IgD-negative memory B cell (primary cell): Measurements from ENCODE around the gene MRC2. TPM values are rescaled to one million over a fixed set of nuclear protein-coding genes. Genes with fewer than 3 reads are reported as not detected.

Experiments used
- H3K27ac Mint-ChIP-seq, 3 donors: one replicate each; pipeline ENCODE4 v1.8.0; 2020 to 2022; ENCODE audit warnings: mild to moderate bottlenecking in 3 of 3, mixed read lengths in 3 of 3, moderate library complexity in 1 of 3
- H3K27me3 Mint-ChIP-seq: one replicate; pipeline ENCODE4 v1.8.0; 2021; ENCODE audit warnings: mixed read lengths
- H3K36me3 Mint-ChIP-seq: one replicate; pipeline ENCODE4 v1.8.0; 2020; ENCODE audit warnings: mild to moderate bottlenecking, mixed read lengths
- H3K4me1 Mint-ChIP-seq, 3 donors: one replicate each; pipeline ENCODE4 v1.8.0; 2020 to 2022; ENCODE audit warnings: mixed read lengths in 3 of 3, mild to moderate bottlenecking in 1 of 3
- H3K4me3 Mint-ChIP-seq, 4 donors: one replicate each; pipeline ENCODE4 v1.8.0; 2020 to 2022; ENCODE audit warnings: mild to moderate bottlenecking in 4 of 4, mixed read lengths in 4 of 4, moderate library complexity in 3 of 4
- H3K9me3 Mint-ChIP-seq, 3 donors: one replicate each; pipeline ENCODE4 v1.8.0; 2020 to 2021; ENCODE audit warnings: mixed read lengths in 3 of 3, mild to moderate bottlenecking in 1 of 3
- polyA plus RNA-seq: library from polyadenylated mRNA; unstranded; fragments of 300-500 nt; fragmentation: Illumina TruSeq; gene quantifications from one replicate; pipeline ENCODE4 v1.2.3, GENCODE V29; 2021

MRC2 gene
- polyA plus RNA-seq, 1 donor from 2014 or later: 0.24 TPM

DNA sequence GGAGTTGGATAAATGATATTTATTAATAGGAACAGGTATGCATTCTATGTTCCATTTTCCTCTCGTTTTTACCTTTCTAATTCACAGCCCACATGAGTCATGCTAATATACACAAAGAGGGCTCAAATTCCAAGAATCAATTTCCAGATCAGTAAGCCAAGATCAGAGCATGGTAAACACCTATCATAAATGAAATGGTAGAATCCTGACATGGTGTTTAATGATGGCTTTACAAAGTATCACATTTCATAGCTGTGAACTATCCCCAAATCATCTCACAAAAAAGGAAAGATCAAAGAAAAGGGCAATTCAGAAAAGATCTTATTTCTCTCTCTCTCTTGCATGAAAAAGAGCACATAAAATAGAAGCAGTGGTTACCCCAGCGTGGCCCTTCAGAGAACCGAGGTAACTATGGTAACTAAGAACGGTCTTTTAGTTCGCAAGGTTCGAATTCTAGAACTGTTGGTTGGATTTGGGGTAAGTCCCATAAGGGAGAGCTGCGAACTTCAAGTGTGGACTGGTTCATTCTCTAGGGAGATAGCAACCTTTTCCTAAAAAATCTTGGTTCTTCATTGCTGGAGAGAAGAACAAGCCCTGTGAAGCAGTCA, 107.7 kb downstream of the MRC2 start:
- Mint-ChIP-seq H3K27me3 (peaks cover 2% of the 10 kb centered on the region), H3K4me3 (no peak overlapping the region), H3K4me1 (no peaks in the 10 kb centered on the region), H3K9me3 (no peaks in the 10 kb centered on the region), H3K27ac (no peak overlapping the region), H3K36me3 (no peaks in the 10 kb centered on the region)

DNA sequence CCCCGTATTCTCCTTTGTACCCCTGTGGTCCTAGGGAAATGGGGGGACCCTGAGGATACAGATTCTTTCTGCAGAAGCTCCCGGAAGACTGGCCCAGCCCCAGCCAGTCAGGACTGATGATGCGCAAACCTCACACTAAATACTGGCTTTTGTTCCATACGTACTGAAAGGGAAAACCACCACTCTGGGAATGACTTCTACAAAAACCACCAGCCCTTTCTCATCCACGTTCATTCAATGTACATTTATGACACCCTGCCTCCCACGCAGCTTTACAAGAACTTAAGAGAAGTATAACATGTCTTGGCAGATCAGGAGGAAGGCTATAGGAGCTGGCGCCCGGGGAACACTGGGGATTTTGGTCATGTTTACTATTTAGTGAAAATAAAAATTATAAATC, 110.0 kb downstream of the MRC2 start:
- no peak overlapping the region for H3K4me3 Mint-ChIP-seq
- H3K4me1 Mint-ChIP-seq: no peaks in the 10 kb centered on the region
- no peaks in the 10 kb centered on the region for H3K9me3 Mint-ChIP-seq
- H3K27ac Mint-ChIP-seq: no peak overlapping the region
- H3K36me3 Mint-ChIP-seq: no peaks in the 10 kb centered on the region
- H3K27me3 Mint-ChIP-seq: peaks cover 2% of the 10 kb centered on the region

DNA sequence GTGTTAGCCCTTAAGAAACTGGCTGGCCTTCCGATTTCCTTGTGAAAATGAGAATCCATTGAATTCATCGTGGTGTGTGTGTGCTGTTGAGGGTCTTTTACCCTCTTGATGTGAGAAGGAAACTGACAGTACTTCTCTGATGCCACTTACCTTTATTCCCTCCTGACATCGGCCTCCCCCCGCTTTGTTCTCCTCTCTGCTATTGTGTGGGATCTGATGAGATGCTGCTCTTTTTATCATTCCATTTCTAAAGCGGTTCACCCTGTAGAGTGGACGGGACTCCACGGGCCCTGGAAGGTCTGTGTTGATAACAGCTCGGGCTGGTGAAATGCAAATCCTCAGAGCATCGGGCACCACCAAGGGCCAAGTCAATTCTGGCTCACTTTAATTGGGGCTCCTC, 110.8 kb downstream of the MRC2 start:
- no peak overlapping the region for H3K4me3 Mint-ChIP-seq
- H3K27me3 Mint-ChIP-seq: peaks cover 2% of the 10 kb centered on the region
- no peaks in the 10 kb centered on the region for H3K4me1 Mint-ChIP-seq
- H3K36me3 Mint-ChIP-seq: no peaks in the 10 kb centered on the region
- no peak overlapping the region for H3K27ac Mint-ChIP-seq
- H3K9me3 Mint-ChIP-seq: no peaks in the 10 kb centered on the region

DNA sequence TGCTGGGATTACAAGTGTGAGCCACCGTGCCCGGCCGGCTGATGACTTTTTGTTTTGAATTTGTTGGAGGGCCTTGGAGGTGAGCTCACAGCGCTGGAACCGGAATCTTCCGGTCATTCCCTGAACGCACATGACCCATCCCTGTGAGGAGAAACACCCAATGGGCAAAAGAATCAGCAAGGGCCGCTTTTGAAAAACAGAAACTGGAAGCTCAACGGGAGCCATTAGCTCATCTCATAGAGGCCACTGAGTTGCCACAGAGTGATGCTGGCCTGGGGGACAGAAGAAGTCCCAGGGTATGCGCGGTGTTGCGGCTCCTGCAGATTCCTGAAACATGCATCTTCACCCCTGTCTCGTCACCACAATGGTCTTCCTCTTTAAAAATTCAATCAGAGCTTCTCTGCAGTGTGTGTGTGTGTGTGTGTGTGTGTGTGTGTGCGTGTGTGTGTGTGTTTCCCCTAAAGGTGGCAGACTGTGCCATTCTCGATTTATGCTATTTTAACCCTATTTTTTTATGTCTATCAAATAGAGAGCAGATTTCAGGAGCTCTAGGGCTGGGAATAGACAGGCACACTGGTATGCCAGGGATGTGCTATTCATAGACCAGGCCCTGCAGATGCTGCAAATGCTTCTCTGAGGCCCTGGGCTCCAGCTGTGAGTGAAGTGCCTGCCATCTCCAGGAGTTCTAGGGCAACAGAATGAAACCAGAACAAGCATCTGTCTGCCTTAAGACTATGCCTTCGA, 112.3 kb downstream of the MRC2 start:
- Mint-ChIP-seq H3K4me3 (no peak overlapping the region), H3K27ac (no peak overlapping the region), H3K9me3 (peaks cover 0 to 1% (median 0%) of the 10 kb centered on the region in 3 donors), H3K4me1 (peaks cover 0 to 2% (median 0%) of the 10 kb centered on the region in 3 donors), H3K36me3 (no peaks in the 10 kb centered on the region), H3K27me3 (peaks cover 2% of the 10 kb centered on the region)

DNA sequence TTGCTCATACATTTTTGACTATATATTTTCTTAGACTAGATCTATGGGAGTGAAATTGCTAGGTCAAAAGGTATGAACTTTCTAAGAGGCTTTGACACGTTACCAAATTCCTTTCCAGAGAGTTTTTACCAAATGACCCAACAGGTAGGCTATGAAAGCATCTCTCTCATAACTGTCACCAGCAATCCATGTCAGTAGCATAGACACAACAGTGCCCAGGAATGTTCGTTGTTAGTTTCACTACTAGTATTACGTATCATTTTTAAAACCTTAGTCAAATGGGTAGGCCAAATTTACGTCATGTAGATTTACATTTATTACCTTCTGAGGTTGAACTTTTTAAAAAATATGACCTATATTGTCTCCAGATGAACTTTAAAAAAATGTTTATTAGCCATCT, 113.8 kb downstream of the MRC2 start:
- Mint-ChIP-seq H3K9me3 (peaks cover 0 to 1% (median 0%) of the 10 kb centered on the region in 3 donors), H3K27me3 (peaks cover 2% of the 10 kb centered on the region), H3K36me3 (peaks cover 2% of the 10 kb centered on the region), H3K4me1 (peaks cover 0 to 2% (median 0%) of the 10 kb centered on the region in 3 donors), H3K4me3 (no peak overlapping the region), H3K27ac (no peak overlapping the region)

Other genes with a start within 250 kb of the MRC2 start
- gene EFCAB3, start 247.1 kb upstream of the MRC2 start, polyA plus RNA-seq: not detected
- gene METTL2A, start 203.8 kb upstream of the MRC2 start, polyA plus RNA-seq: 18.4 TPM
- 12.1 TPM for gene TLK2, start 148.8 kb upstream of the MRC2 start, polyA plus RNA-seq
- gene MARCHF10, start 180.6 kb downstream of the MRC2 start, polyA plus RNA-seq: 0.20 TPM